ENCODE measurements around the gene PLA2G12B.

The PLA2G12B gene

DNA sequence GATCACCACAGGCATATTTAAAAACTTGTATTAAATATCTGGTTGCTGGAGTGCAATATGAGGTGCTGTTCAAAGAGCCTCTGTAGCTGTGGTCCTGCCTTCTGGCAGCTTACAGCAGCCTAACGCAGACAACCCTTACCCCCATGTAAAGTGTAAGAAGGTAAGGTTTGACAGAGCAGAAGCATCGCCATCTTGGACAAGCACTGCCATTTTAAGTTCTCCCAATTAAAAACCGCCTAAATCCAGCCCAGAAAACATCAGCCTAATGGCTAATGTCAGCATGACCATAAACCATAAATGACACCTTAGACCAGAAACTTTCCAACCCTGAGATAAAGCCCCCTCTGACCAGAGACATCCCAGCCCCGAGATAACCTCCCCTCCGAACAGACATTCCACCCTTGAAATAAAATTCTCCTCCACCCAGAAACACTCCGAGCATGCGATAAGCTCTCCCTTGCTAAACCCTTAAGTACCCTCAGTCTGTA lies 66.4 kb downstream of the PLA2G12B start:
- DNase-seq = no peak

DNA sequence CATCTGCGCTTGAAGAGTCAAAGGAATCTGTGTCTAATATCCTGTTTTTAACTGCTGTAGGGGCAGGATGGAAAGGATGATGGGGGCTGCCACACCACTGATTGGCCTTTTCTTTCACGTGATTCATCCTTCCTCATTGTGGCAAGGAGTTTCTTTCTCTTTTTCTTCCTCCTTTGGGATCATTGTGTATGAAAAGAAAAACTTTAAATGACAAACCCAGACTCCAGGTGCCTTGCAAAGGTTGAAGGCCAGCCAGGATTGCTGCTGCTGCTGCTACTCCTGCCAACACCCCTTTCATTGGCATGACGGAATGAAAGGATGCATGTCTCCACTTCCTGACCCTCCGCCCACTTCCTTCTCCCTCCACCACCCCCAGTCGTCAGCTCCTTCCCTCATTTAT lies 67.6 kb downstream of the PLA2G12B start:
- DNase-seq = no peak

GRCh38 chr10:72886621-72887020 lies 68.0 kb downstream of the PLA2G12B start:
- no peak for DNase-seq

GRCh38 chr10:72885953-72886352 lies 68.7 kb downstream of the PLA2G12B start:
- DNase-seq = no peak
